K562 (cell line): ENCODE results near the gene OTOG.

Source experiments
- EGR1 ChIP-seq: fragments of 450-650 bp; conservative IDR thresholded peaks from 2 replicates; pipeline ENCODE4 v1.6.1; 2017; ENCODE audit warnings: mild to moderate bottlenecking
- FOXM1 ChIP-seq, 2 experiments: fragments of 450-650 bp in 1 of 2; sonication (generic) in 1 of 2; formaldehyde crosslinking in 1 of 2; IDR thresholded peaks; 2 replicates each; pipeline versions ENCODE4 v1.6.1 to v1.9.0; 2017 to 2022; ENCODE audit warnings: low read depth in 2 of 2, mild to moderate bottlenecking in 2 of 2, missing genetic modification reagents in 1 of 2, moderate library complexity in 1 of 2
- LCOR ChIP-seq: sonication (generic); formaldehyde crosslinking; IDR thresholded peaks from 2 replicates; pipeline ENCODE4 v1.8.0; 2022; ENCODE audit warnings: mild to moderate bottlenecking, missing genetic modification reagents
- POLR2A ChIP-seq: fragments of 450-650 bp; conservative IDR thresholded peaks from 2 replicates; pipeline ENCODE4 v1.6.1; 2016
- SIN3A ChIP-seq, 2 experiments: fragments of 150-350 bp in 1 of 2; IDR thresholded peaks; 2 replicates each; pipeline ENCODE4 v1.6.1; 2011 to 2016; ENCODE audit warnings: borderline replicate concordance in 2 of 2, low read depth in 2 of 2, low read length in 2 of 2, mild to moderate bottlenecking in 2 of 2, moderate library complexity in 2 of 2; ENCODE audit not compliant: control insufficient read depth in 1 of 2
- ZNF24 ChIP-seq: fragments of 450-650 bp; IDR thresholded peaks from 2 replicates; pipeline ENCODE4 v1.6.1; 2016
- TF ChIP-seq, protein P1 (sequence below): sonication (generic); formaldehyde crosslinking; IDR thresholded peaks from 2 replicates; pipeline ENCODE4 v1.4.0; 2020; ENCODE audit warnings: mild to moderate bottlenecking, missing genetic modification reagents
- TF ChIP-seq, protein P2 (sequence below), 3 experiments: IDR thresholded peaks in 2 of 3; conservative IDR thresholded peaks in 1 of 3; 2 replicates each; pipeline ENCODE4 v1.5.1; 2011 to 2012; ENCODE audit warnings: low read length in 3 of 3, mild to moderate bottlenecking in 3 of 3, control low read depth in 2 of 3, improper control_type of control experiment in 1 of 3, inconsistent platforms in 1 of 3, low read depth in 1 of 3, mixed read lengths in 1 of 3, moderate library complexity in 1 of 3; ENCODE audit not compliant: insufficient read depth in 2 of 3

DNA sequence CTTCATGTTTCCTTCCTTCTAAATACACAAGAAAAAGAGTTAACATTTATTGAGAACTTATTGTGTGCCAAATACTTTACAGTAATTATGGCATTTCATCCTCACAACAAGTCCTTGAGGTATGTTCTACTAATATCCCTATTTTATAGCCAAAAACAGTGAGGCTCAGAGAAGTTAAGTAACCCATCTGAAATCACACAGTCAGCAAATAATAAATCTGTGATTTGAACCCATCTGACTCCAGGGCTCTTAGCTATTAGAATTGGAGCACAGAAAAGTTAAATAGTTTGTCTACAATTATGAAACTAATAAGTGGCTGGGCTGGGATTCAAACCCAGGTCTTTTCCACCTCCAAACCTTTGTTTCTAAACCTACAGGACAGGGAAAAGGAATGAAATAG is 135.8 kb downstream of the OTOG start:
- no peak for TF ChIP-seq ZNF24
- no peak for TF ChIP-seq POLR2A
- no peak for TF ChIP-seq EGR1
- TF ChIP-seq, protein P1, sequence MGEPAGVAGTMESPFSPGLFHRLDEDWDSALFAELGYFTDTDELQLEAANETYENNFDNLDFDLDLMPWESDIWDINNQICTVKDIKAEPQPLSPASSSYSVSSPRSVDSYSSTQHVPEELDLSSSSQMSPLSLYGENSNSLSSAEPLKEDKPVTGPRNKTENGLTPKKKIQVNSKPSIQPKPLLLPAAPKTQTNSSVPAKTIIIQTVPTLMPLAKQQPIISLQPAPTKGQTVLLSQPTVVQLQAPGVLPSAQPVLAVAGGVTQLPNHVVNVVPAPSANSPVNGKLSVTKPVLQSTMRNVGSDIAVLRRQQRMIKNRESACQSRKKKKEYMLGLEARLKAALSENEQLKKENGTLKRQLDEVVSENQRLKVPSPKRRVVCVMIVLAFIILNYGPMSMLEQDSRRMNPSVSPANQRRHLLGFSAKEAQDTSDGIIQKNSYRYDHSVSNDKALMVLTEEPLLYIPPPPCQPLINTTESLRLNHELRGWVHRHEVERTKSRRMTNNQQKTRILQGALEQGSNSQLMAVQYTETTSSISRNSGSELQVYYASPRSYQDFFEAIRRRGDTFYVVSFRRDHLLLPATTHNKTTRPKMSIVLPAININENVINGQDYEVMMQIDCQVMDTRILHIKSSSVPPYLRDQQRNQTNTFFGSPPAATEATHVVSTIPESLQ, result no peak
- no peak for TF ChIP-seq LCOR (CRISPR knock-in tag)
- TF ChIP-seq, protein P2, sequence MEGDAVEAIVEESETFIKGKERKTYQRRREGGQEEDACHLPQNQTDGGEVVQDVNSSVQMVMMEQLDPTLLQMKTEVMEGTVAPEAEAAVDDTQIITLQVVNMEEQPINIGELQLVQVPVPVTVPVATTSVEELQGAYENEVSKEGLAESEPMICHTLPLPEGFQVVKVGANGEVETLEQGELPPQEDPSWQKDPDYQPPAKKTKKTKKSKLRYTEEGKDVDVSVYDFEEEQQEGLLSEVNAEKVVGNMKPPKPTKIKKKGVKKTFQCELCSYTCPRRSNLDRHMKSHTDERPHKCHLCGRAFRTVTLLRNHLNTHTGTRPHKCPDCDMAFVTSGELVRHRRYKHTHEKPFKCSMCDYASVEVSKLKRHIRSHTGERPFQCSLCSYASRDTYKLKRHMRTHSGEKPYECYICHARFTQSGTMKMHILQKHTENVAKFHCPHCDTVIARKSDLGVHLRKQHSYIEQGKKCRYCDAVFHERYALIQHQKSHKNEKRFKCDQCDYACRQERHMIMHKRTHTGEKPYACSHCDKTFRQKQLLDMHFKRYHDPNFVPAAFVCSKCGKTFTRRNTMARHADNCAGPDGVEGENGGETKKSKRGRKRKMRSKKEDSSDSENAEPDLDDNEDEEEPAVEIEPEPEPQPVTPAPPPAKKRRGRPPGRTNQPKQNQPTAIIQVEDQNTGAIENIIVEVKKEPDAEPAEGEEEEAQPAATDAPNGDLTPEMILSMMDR (IDR thresholded peaks at IDR 0.05 in 2 of 3, conservative IDR thresholded peaks at IDR 0.05 in 1 of 3; ENCODE audit: insufficient read depth in 2 of 3, low read depth in 1 of 3, low read length in 3 of 3), result no peak
- no peak for TF ChIP-seq SIN3A (IDR thresholded peaks at IDR 0.05; ENCODE audit: borderline replicate concordance in 2 of 2, control insufficient read depth in 1 of 2, low read depth in 2 of 2, low read length in 2 of 2)
- no peak for TF ChIP-seq FOXM1 (IDR thresholded peaks at IDR 0.05; ENCODE audit: low read depth)
- TF ChIP-seq FOXM1 (CRISPR knock-in tag; IDR thresholded peaks at IDR 0.05; ENCODE audit: low read depth), result no peak
